Renal cortex interstitium (tissue), 11 donors: ENCODE measurements around the gene CBLC. TPM values are rescaled to one million over a fixed set of nuclear protein-coding genes. Genes with fewer than 3 reads are reported as not detected.

ENCODE experiments used
- DNase-seq, 11 donors: peaks; one replicate each; pipeline ENCODE4 v3.0.0-alpha.2; 2013; ENCODE audit warnings: low read depth in 9 of 11, low spot score in 4 of 11; ENCODE audit errors: extremely low read depth in 1 of 11
- polyA plus RNA-seq, 3 donors: library from polyadenylated mRNA; unstranded; fragments of 120-200 nt; gene quantifications; one replicate each; pipeline ENCODE4 v1.2.1, GENCODE V29; 2013; ENCODE audit not compliant: insufficient read length in 3 of 3

Gene CBLC
- polyA plus RNA-seq, 3 donors = 5.4 to 10.1 (median 5.6) TPM

- DNase-seq = no peak
These were observed 5.9 kb downstream of the CBLC start for GRCh38 chr19:44783545-44783944.

GRCh38 chr19:44785271-44785670 lies 7.6 kb downstream of the CBLC start:
- no peak for DNase-seq

GRCh38 chr19:44785993-44786392 lies 8.3 kb downstream of the CBLC start:
- DNase-seq = no peak

- no peak for DNase-seq
These were observed 11.3 kb downstream of the CBLC start for GRCh38 chr19:44788971-44789370.

- DNase-seq = no peak
These were observed 12.3 kb downstream of the CBLC start for GRCh38 chr19:44789943-44790483.

- no peak for DNase-seq
These were observed 14.6 kb downstream of the CBLC start for GRCh38 chr19:44792281-44792680.

- DNase-seq = no peak
These were observed 16.9 kb downstream of the CBLC start for GRCh38 chr19:44794610-44795009.

- no peak for DNase-seq
These were observed 17.8 kb downstream of the CBLC start for GRCh38 chr19:44795398-44795987.

GRCh38 chr19:44796701-44797115 lies 19.0 kb downstream of the CBLC start:
- no peak for DNase-seq

- DNase-seq = no peak
These were observed 22.1 kb downstream of the CBLC start for GRCh38 chr19:44799627-44800346.

- DNase-seq = peak in 4 of 11 donors; percentile 73 to 81 (median 78)
These were observed 22.8 kb downstream of the CBLC start for GRCh38 chr19:44800461-44800860.

GRCh38 chr19:44803442-44804428 lies 26.0 kb downstream of the CBLC start:
- DNase-seq = no peak

- DNase-seq = no peak
These were observed 28.6 kb downstream of the CBLC start for GRCh38 chr19:44806291-44806690.

- no peak for DNase-seq
These were observed 29.5 kb downstream of the CBLC start for GRCh38 chr19:44807162-44807561.

GRCh38 chr19:44807652-44808462 lies 30.2 kb downstream of the CBLC start:
- peak in 6 of 11 donors; percentile 42 to 81 (median 78) for DNase-seq

- peak in 5 of 11 donors; percentile 65 to 79 (median 70) for DNase-seq
These were observed 31.0 kb downstream of the CBLC start, which contains the start of gene BCAM for GRCh38 chr19:44808463-44809371. TSS of gene BCAM (plus strand) at chr19:44809103. CDS start at chr19:44809125, 22 bp downstream.

- DNase-seq = no peak
These were observed 32.0 kb downstream of the CBLC start for GRCh38 chr19:44809577-44810233.
